Caco-2 (cell line): ENCODE results near the gene AMBRA1. TPM values are rescaled to one million over a fixed set of nuclear protein-coding genes. Genes with fewer than 3 reads are reported as not detected.

Experiments
- BruUV-seq: library from RNA; stranded (reverse); fragments of 400-500 nt; replicated peaks from 2 replicates; lab custom pipeline; 2021; lab: Mats Ljungman, UMichigan
- CTCF ChIA-PET: fragments of 300-600 bp; sonication (Branson Sonifier 250); formaldehyde crosslinking; loops from one replicate; lab custom pipeline; 2022; ENCODE audit warnings: antibody characterized with exemption; lab: Charles Lee
- POLR2A ChIA-PET: fragments of 300-600 bp; sonication (Branson Sonifier 250); formaldehyde crosslinking; loops from one replicate; lab custom pipeline; 2022; ENCODE audit warnings: antibody characterized with exemption; lab: Charles Lee
- DNase-seq, 2 experiments: peaks; one replicate each; pipeline versions ENCODE4 v3.0.0 to v3.0.0-alpha.2; 2020 to 2022
- H3K27me3 ChIP-seq: replicated peaks from 2 replicates; pipeline ENCODE4 v1.6.0; 2011; ENCODE audit warnings: low read length; ENCODE audit not compliant: control insufficient read depth, insufficient read depth
- H3K36me3 ChIP-seq: 2 replicates; pipeline ENCODE4 v1.5.1; 2011; ENCODE audit warnings: low read length; ENCODE audit not compliant: control insufficient read depth, insufficient read depth
- H3K4me1 ChIP-seq: fragments of 250-450 bp; sonication (Bioruptor Pico); 2 replicates; pipeline ENCODE4 v1.5.1; 2020; ENCODE audit warnings: mild to moderate bottlenecking
- H3K4me3 ChIP-seq: 2 replicates; pipeline ENCODE4 v1.5.1; 2011; ENCODE audit warnings: low read depth, mild to moderate bottlenecking, control low read depth, low read length
- H3K9me3 ChIP-seq: fragments of 250-450 bp; sonication (Bioruptor Pico); 2 replicates; pipeline ENCODE4 v1.5.1; 2020; ENCODE audit warnings: mild to moderate bottlenecking, moderate library complexity
- H3K27ac Mint-ChIP-seq: one replicate; pipeline ENCODE4 v1.8.0; 2022; ENCODE audit warnings: mixed read lengths; ENCODE audit not compliant: unreplicated experiment
- H3K27me3 Mint-ChIP-seq: one replicate; pipeline ENCODE4 v1.8.0; 2022; ENCODE audit warnings: mixed read lengths; ENCODE audit not compliant: insufficient read depth, unreplicated experiment
- H3K36me3 Mint-ChIP-seq: one replicate; pipeline ENCODE4 v1.8.0; 2022; ENCODE audit warnings: mild to moderate bottlenecking, mixed read lengths; ENCODE audit not compliant: insufficient read depth, unreplicated experiment
- H3K4me1 Mint-ChIP-seq: one replicate; pipeline ENCODE4 v1.8.0; 2022; ENCODE audit warnings: low read depth, mixed read lengths; ENCODE audit not compliant: unreplicated experiment
- H3K4me3 Mint-ChIP-seq: one replicate; pipeline ENCODE4 v1.8.0; 2022; ENCODE audit warnings: mild to moderate bottlenecking, moderate library complexity, mixed read lengths; ENCODE audit not compliant: unreplicated experiment
- H3K9me3 Mint-ChIP-seq: one replicate; pipeline ENCODE4 v1.8.0; 2022; ENCODE audit warnings: mixed read lengths; ENCODE audit not compliant: unreplicated experiment
- intact Hi-C: fragments of 100-400 bp; cut with micrococcal nuclease; formaldehyde crosslinking; loops from one replicate; pipeline ENCODE4 v1.10.0; 2022; ENCODE audit not compliant: unreplicated experiment
- total RNA-seq: library from RNA; stranded (reverse); gene quantifications from 2 replicates; pipeline ENCODE4 v1.2.3, GENCODE V29; 2022
- TF ChIP-seq, protein P1 (sequence below), 2 experiments: fragments of 200-600 bp in 1 of 2; IDR thresholded peaks; 1 replicate in 1 of 2; 2 replicates in 1 of 2; pipeline versions ENCODE4 v1.5.1 to v1.8.0; 2011 to 2022; ENCODE audit warnings: antibody characterized with exemption in 1 of 2, control low read depth in 1 of 2, inconsistent platforms in 1 of 2, low read depth in 1 of 2, low read length in 1 of 2, mild to moderate bottlenecking in 1 of 2, moderate library complexity in 1 of 2; ENCODE audit not compliant: insufficient read depth in 1 of 2, severe bottlenecking in 1 of 2, unreplicated experiment in 1 of 2

The AMBRA1 gene
- total RNA-seq, 1 experiment from 2014 or later: 48.1 TPM

DNA sequence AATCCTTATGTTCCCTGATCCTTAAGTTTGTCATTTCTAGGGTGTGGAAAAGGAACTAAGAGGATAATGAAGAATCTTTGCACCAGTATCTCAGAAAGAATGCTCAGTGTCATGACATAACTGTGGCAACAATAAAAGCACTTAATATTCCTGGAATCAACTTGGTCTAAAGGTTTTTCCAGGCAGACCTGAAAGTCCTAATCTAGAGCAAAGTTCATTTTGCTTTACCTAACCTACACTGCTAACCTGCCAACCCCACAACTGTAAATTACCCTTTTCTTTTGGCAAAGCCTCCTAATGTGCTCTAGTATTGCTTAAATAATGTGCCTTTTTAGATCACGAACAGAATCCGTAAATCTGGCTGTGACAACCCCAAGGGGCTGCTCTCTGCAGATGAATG, 82.5 kb downstream of the AMBRA1 start:
- ChIA-PET CTCF (no interaction called here), POLR2A (no interaction called here)
- no peaks in the 10 kb centered on the region; the same call in 1 of the 2 replicates for H3K4me1 ChIP-seq
- Mint-ChIP-seq H3K27me3 (no peaks in the 10 kb centered on the region), H3K36me3 (peaks cover 47% of the 10 kb centered on the region), H3K9me3 (no peaks in the 10 kb centered on the region), H3K27ac (no peak overlapping the region), H3K4me1 (no peaks in the 10 kb centered on the region), H3K4me3 (no peak overlapping the region)
- H3K36me3 ChIP-seq: no peaks in the 10 kb centered on the region; the same call in 1 of the 2 replicates
- no peak for DNase-seq
- H3K9me3 ChIP-seq: no peaks in the 10 kb centered on the region
- BruUV-seq: no TSS peak
- H3K27me3 ChIP-seq: no peaks in the 10 kb centered on the region
- no peak overlapping the region for H3K4me3 ChIP-seq
- TF ChIP-seq, protein P1, sequence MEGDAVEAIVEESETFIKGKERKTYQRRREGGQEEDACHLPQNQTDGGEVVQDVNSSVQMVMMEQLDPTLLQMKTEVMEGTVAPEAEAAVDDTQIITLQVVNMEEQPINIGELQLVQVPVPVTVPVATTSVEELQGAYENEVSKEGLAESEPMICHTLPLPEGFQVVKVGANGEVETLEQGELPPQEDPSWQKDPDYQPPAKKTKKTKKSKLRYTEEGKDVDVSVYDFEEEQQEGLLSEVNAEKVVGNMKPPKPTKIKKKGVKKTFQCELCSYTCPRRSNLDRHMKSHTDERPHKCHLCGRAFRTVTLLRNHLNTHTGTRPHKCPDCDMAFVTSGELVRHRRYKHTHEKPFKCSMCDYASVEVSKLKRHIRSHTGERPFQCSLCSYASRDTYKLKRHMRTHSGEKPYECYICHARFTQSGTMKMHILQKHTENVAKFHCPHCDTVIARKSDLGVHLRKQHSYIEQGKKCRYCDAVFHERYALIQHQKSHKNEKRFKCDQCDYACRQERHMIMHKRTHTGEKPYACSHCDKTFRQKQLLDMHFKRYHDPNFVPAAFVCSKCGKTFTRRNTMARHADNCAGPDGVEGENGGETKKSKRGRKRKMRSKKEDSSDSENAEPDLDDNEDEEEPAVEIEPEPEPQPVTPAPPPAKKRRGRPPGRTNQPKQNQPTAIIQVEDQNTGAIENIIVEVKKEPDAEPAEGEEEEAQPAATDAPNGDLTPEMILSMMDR (IDR thresholded peaks at IDR 0.05; ENCODE audit: insufficient read depth in 1 of 2, low read depth in 1 of 2, low read length in 1 of 2, severe bottlenecking in 1 of 2, unreplicated experiment in 1 of 2): no peak
- intact Hi-C loops: no loop called here

DNA sequence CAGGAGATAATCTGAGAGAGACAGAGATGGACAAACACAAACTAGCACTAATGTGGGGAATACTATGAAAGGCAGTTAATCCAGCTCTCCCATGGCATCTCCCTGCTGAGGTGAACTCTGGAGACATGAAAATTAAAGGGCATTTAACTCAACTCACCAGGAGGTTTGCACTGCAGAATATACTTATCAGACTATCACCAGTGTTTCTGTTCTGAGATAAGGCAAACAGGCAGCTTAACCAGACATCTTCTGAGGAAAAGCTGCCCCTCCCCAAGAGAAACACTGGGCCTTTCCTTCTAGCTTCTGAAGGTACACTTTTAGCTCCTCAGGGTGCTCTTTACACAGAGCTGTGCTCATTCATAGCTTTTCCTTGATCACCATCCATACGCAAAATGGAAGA, 85.5 kb downstream of the AMBRA1 start:
- H3K27me3 Mint-ChIP-seq: no peaks in the 10 kb centered on the region
- H3K4me3 Mint-ChIP-seq: no peak overlapping the region
- Histone ChIP-seq H3K9me3 (no peaks in the 10 kb centered on the region), H3K36me3 (no peaks in the 10 kb centered on the region; the same call in 1 of the 2 replicates), H3K4me1 (no peaks in the 10 kb centered on the region; the same call in 1 of the 2 replicates), H3K4me3 (no peak overlapping the region), H3K27me3 (no peaks in the 10 kb centered on the region)
- H3K9me3 Mint-ChIP-seq: no peaks in the 10 kb centered on the region
- BruUV-seq: no TSS peak
- ChIA-PET CTCF (interaction anchor here (2.4 kb wide), 1 partner anchor 18 kb away, joined by 13 read pairs; no protein-coding TSS in a partner anchor), POLR2A (no interaction called here)
- intact Hi-C loops: no loop called here
- DNase-seq: no peak
- TF ChIP-seq, protein P1 (IDR thresholded peaks at IDR 0.05; ENCODE audit: insufficient read depth in 1 of 2, low read depth in 1 of 2, low read length in 1 of 2, severe bottlenecking in 1 of 2, unreplicated experiment in 1 of 2): no peak
- H3K4me1 Mint-ChIP-seq: no peaks in the 10 kb centered on the region
- H3K27ac Mint-ChIP-seq: no peak overlapping the region
- H3K36me3 Mint-ChIP-seq: peaks cover 52% of the 10 kb centered on the region

DNA sequence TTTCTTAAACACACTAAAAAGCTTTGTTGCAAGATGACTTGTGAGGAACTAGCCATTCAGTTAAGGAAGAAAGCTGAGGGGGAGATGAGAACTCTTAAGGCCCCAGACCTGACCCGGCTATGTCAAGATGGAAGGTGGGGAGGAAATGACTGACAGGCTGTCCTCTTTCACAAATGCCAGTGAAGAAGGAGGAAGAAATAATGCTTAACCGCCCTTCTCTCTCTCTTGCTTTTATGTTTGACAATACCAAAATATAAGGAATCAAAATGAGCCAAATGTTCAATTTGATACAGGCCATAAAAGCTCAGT, 87.4 kb downstream of the AMBRA1 start:
- no peaks in the 10 kb centered on the region for H3K27me3 ChIP-seq
- CTCF ChIA-PET: no interaction called here
- intact Hi-C loops: no loop called here
- BruUV-seq: no TSS peak
- Mint-ChIP-seq H3K9me3 (no peaks in the 10 kb centered on the region), H3K4me1 (no peaks in the 10 kb centered on the region), H3K4me3 (no peak overlapping the region), H3K27me3 (no peaks in the 10 kb centered on the region), H3K27ac (peak overlapping the region; percentile 29), H3K36me3 (peaks cover 44% of the 10 kb centered on the region)
- H3K36me3 ChIP-seq: no peaks in the 10 kb centered on the region; the same call in 1 of the 2 replicates
- no peak for DNase-seq
- TF ChIP-seq, protein P1 (IDR thresholded peaks at IDR 0.05; ENCODE audit: insufficient read depth in 1 of 2, low read depth in 1 of 2, low read length in 1 of 2, severe bottlenecking in 1 of 2, unreplicated experiment in 1 of 2): no peak
- POLR2A ChIA-PET: no interaction called here
- H3K4me3 ChIP-seq: no peak overlapping the region
- H3K4me1 ChIP-seq: peaks cover 8% of the 10 kb centered on the region
- H3K9me3 ChIP-seq: no peaks in the 10 kb centered on the region
